Fibroblast of lung (primary cell): ENCODE measurements around the gene PDE4D. TPM values are rescaled to one million over a fixed set of nuclear protein-coding genes. Genes with fewer than 3 reads are reported as not detected.

Experiments used
- DNase-seq, 2 donors: peaks; one replicate each; pipeline versions ENCODE4 v3.0.0 to v3.0.0-alpha.2; 2010; ENCODE audit warnings: low read depth in 2 of 2
- H2AFZ ChIP-seq: 2 replicates; pipeline ENCODE4 v1.5.1; 2012; ENCODE audit warnings: low read length, control low read depth, inconsistent platforms
- H3K27ac ChIP-seq: 2 replicates; pipeline ENCODE4 v1.5.1; 2011; ENCODE audit warnings: low read length, control low read depth; ENCODE audit not compliant: insufficient read depth
- H3K27me3 ChIP-seq: 2 replicates; pipeline ENCODE4 v1.5.1; 2011; ENCODE audit warnings: mild to moderate bottlenecking, low read length; ENCODE audit not compliant: control insufficient read depth, insufficient read depth
- H3K36me3 ChIP-seq: 2 replicates; pipeline ENCODE4 v1.5.1; 2011; ENCODE audit warnings: low read length; ENCODE audit not compliant: control insufficient read depth, insufficient read depth
- H3K4me1 ChIP-seq: 2 replicates; pipeline ENCODE4 v1.5.1; 2011; ENCODE audit warnings: low read length; ENCODE audit not compliant: control insufficient read depth, insufficient read depth; ENCODE audit errors: extremely low read depth
- H3K4me2 ChIP-seq: 2 replicates; pipeline ENCODE4 v1.5.1; 2011; ENCODE audit warnings: low read length, control low read depth; ENCODE audit not compliant: insufficient read depth; ENCODE audit errors: extremely low read depth
- H3K4me3 ChIP-seq, 4 experiments: fragments of 200-600 bp in 1 of 4; sonication (generic) in 1 of 4; replicated peaks in 1 of 4; 2 replicates each; pipeline ENCODE4 v1.5.1; 2011 to 2016; ENCODE audit warnings: low read length in 4 of 4, low read depth in 3 of 4, mild to moderate bottlenecking in 3 of 4, control low read depth in 2 of 4, inconsistent platforms in 1 of 4, mixed read lengths in 1 of 4; ENCODE audit not compliant: insufficient read depth in 1 of 4; ENCODE audit errors: control extremely low read depth in 1 of 4
- H3K79me2 ChIP-seq: 2 replicates; pipeline ENCODE4 v1.5.1; 2012; ENCODE audit warnings: mild to moderate bottlenecking, low read length, inconsistent platforms; ENCODE audit not compliant: control insufficient read depth, insufficient read depth
- H3K9ac ChIP-seq: 2 replicates; pipeline ENCODE4 v1.5.1; 2011; ENCODE audit warnings: mild to moderate bottlenecking, low read length, control low read depth; ENCODE audit not compliant: insufficient read depth
- H3K9me3 ChIP-seq: 2 replicates; pipeline ENCODE4 v1.5.1; 2012; ENCODE audit warnings: low read depth, low read length; ENCODE audit not compliant: control insufficient read depth, insufficient read depth
- H4K20me1 ChIP-seq: 2 replicates; pipeline ENCODE4 v1.5.1; 2011; ENCODE audit warnings: low read length; ENCODE audit not compliant: control insufficient read depth, insufficient read depth; ENCODE audit errors: extremely low read depth
- EZH2 ChIP-seq: IDR thresholded peaks from 2 replicates; pipeline ENCODE4 v1.5.1; 2012; ENCODE audit warnings: low read length, control low read depth, mild to moderate bottlenecking; ENCODE audit errors: missing control alignments
- polyA plus RNA-seq, 2 donors: library from polyadenylated mRNA; depleted of rRNA in 1 of 2; stranded (reverse) in 1 of 2; unstranded in 1 of 2; fragments of >200 nt; gene quantifications; 2 replicates each; pipeline ENCODE4 v1.2.1, GENCODE V29; 2011 to 2012; ENCODE audit warnings: missing spikeins in 1 of 2
- total RNA-seq: library from RNA; depleted of rRNA; stranded (reverse); fragments of >200 nt; gene quantifications from 2 replicates; pipeline ENCODE4 v1.2.1, GENCODE V29; 2014
- TF ChIP-seq, protein P1 (sequence below), 2 donors: IDR thresholded peaks in 1 of 2; conservative IDR thresholded peaks in 1 of 2; 1 replicate in 1 of 2; 2 replicates in 1 of 2; pipeline ENCODE4 v1.5.1; 2011 to 2012; ENCODE audit warnings: low read length in 2 of 2, control low read depth in 1 of 2, inconsistent platforms in 1 of 2, low read depth in 1 of 2, mild to moderate bottlenecking in 1 of 2

Gene PDE4D
- total and polyA plus RNA-seq, 2 donors (not counting 1 experiment from before 2014, with no cell fraction given), result 2.1 to 8.3 TPM

DNA sequence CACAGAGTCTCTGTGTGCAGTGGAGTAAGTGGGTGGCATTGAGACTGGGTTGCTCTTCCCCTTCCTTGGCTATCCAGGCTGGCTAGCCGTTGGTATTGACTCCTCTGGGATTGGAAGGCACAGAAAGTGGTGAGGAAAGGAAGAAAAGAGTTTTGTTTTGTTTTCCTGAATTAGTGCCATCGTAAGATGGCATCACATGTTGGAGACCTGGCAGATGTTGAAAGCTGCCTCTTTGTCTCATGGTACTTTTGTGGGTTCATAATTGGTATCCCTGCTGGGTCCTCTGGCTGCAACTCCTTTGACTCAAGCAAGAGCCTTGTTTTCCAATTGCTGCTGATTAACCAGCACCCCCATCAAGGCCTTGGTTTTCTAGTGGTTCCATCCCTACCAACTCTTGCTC lies 293.8 kb downstream of the PDE4D start:
- Histone ChIP-seq H3K9ac (no peak overlapping the region), H2AFZ (no peak overlapping the region), H3K79me2 (no peaks in the 10 kb centered on the region), H3K27me3 (no peaks in the 10 kb centered on the region), H3K27ac (no peak overlapping the region), H3K4me1 (no peaks in the 10 kb centered on the region), H4K20me1 (no peaks in the 10 kb centered on the region), H3K4me2 (no peak overlapping the region), H3K4me3 (no peak overlapping the region), H3K9me3 (no peaks in the 10 kb centered on the region), H3K36me3 (no peaks in the 10 kb centered on the region)
- no peak for DNase-seq
- TF ChIP-seq, protein P1, sequence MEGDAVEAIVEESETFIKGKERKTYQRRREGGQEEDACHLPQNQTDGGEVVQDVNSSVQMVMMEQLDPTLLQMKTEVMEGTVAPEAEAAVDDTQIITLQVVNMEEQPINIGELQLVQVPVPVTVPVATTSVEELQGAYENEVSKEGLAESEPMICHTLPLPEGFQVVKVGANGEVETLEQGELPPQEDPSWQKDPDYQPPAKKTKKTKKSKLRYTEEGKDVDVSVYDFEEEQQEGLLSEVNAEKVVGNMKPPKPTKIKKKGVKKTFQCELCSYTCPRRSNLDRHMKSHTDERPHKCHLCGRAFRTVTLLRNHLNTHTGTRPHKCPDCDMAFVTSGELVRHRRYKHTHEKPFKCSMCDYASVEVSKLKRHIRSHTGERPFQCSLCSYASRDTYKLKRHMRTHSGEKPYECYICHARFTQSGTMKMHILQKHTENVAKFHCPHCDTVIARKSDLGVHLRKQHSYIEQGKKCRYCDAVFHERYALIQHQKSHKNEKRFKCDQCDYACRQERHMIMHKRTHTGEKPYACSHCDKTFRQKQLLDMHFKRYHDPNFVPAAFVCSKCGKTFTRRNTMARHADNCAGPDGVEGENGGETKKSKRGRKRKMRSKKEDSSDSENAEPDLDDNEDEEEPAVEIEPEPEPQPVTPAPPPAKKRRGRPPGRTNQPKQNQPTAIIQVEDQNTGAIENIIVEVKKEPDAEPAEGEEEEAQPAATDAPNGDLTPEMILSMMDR (conservative IDR thresholded peaks at IDR 0.05 in 1 of 2, IDR thresholded peaks at IDR 0.05 in 1 of 2; ENCODE audit: low read depth in 1 of 2, low read length in 2 of 2), result no peak
- TF ChIP-seq EZH2, result no peak

DNA sequence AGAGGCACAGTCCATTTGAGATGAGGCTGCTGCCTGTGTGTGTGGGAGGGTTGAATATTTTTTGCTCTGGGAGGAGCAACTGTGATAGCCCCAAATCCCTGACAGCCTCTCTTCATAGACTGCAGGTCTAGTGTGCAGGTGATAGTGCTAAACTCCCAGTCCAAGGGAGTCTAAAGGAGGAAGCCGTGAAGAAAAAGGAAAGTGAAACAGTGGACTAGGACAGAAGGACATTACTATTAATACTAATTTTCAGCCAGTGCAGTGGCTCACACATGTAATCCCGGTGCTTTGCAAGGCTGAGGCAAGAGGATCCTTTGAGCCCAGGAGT lies 295.0 kb downstream of the PDE4D start:
- no peak for DNase-seq
- Histone ChIP-seq H3K27me3 (no peaks in the 10 kb centered on the region), H3K27ac (no peak overlapping the region), H3K9me3 (no peaks in the 10 kb centered on the region), H3K9ac (no peak overlapping the region), H4K20me1 (no peaks in the 10 kb centered on the region), H3K36me3 (no peaks in the 10 kb centered on the region), H3K4me2 (peak overlapping the region; percentile 79), H3K4me3 (peak overlapping the region; percentile 19 to 26 (median 22)), H3K79me2 (no peaks in the 10 kb centered on the region), H2AFZ (peak overlapping the region; percentile 87), H3K4me1 (no peaks in the 10 kb centered on the region)
- TF ChIP-seq EZH2, result no peak
- TF ChIP-seq, protein P1 (conservative IDR thresholded peaks at IDR 0.05 in 1 of 2, IDR thresholded peaks at IDR 0.05 in 1 of 2; ENCODE audit: low read depth in 1 of 2, low read length in 2 of 2), result no peak

DNA sequence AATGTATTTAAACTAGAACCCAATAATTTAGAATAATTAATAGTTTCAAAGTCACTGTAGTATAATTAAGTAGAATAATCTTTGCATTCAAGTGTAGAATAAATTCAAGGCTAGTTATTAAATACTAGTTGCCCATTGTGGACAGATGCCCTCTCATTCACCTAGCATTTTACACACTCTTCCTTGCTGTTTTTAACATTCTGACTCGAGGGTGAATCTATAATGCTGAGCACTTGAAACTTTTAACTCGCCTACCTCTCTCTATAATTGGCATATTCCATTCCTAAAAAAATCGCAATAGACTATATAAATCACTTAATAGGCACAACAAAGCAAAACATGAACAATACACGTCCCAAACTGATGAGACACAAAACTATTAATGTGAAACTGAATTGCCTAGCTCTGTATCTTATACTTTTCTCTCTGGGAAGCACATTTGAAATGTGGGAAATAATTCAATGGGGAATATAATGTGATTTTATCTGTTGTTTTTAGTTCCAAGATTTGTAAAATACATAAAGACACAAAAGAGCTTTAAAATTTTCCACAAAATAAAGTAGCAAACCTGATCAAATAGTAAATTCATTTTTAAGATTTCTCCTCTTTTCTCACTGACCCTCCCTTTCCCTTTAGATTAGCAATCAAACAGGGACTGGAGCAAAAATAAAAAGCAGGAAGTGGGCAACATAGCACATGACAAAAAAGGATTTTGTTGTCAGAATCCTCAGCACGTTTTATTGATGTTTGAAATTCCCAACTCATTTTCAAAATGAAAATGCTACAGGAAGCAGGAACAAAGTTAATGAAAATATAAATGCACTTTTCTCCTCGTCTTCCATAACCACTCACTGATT lies 295.6 kb downstream of the PDE4D start:
- Histone ChIP-seq H3K9ac (no peak overlapping the region), H3K4me1 (no peaks in the 10 kb centered on the region), H3K36me3 (no peaks in the 10 kb centered on the region), H2AFZ (peak overlapping the region; percentile 87), H4K20me1 (no peaks in the 10 kb centered on the region), H3K27ac (no peak overlapping the region), H3K4me2 (peak overlapping the region; percentile 79), H3K9me3 (no peaks in the 10 kb centered on the region), H3K27me3 (no peaks in the 10 kb centered on the region), H3K4me3 (peak overlapping the region in 3 of 4 experiments; percentile 19 to 23 (median 21)), H3K79me2 (no peaks in the 10 kb centered on the region)
- no peak for DNase-seq
- no peak for TF ChIP-seq EZH2
- TF ChIP-seq, protein P1 (conservative IDR thresholded peaks at IDR 0.05 in 1 of 2, IDR thresholded peaks at IDR 0.05 in 1 of 2; ENCODE audit: low read depth in 1 of 2, low read length in 2 of 2), result no peak
